Glutamatergic neuron (in vitro differentiated cells): Measurements from ENCODE around the gene ANKRD10. TPM values are rescaled to one million over a fixed set of nuclear protein-coding genes. Genes with fewer than 3 reads are reported as not detected.

Experiments
- DNase-seq: peaks from one replicate; pipeline ENCODE4 v3.0.0; 2022
- H3K27ac Mint-ChIP-seq: one replicate; pipeline ENCODE4 v1.8.0; 2020; ENCODE audit warnings: mild to moderate bottlenecking, mixed read lengths, inconsistent platforms; ENCODE audit not compliant: unreplicated experiment
- H3K27me3 Mint-ChIP-seq: one replicate; pipeline ENCODE4 v1.8.0; 2020; ENCODE audit warnings: mild to moderate bottlenecking, moderate library complexity, mixed read lengths, inconsistent platforms; ENCODE audit not compliant: unreplicated experiment
- H3K36me3 Mint-ChIP-seq: one replicate; pipeline ENCODE4 v1.8.0; 2020; ENCODE audit warnings: mild to moderate bottlenecking, mixed read lengths, inconsistent platforms; ENCODE audit not compliant: unreplicated experiment
- H3K4me1 Mint-ChIP-seq: one replicate; pipeline ENCODE4 v1.8.0; 2020; ENCODE audit warnings: mild to moderate bottlenecking, low read depth, mixed read lengths, inconsistent platforms; ENCODE audit not compliant: unreplicated experiment
- H3K4me3 Mint-ChIP-seq: one replicate; pipeline ENCODE4 v1.8.0; 2020; ENCODE audit warnings: mild to moderate bottlenecking, mixed read lengths, inconsistent platforms; ENCODE audit not compliant: unreplicated experiment
- H3K9me3 Mint-ChIP-seq: one replicate; pipeline ENCODE4 v1.8.0; 2020; ENCODE audit warnings: mild to moderate bottlenecking, moderate library complexity, mixed read lengths, inconsistent platforms; ENCODE audit not compliant: unreplicated experiment
- total RNA-seq: library from RNA; stranded (reverse); fragmentation: NEBNext Ultra II Directional; extraction: Animal tissue kit (Norgen Biotek cat#: 25700); gene quantifications from one replicate; pipeline ENCODE4 v1.2.1, GENCODE V29; 2021; ENCODE audit not compliant: unreplicated experiment
- TF ChIP-seq, protein P1 (sequence below): fragments of 200-600 bp; sonication (generic); IDR thresholded peaks from one replicate; pipeline ENCODE4 v1.5.0; 2021; ENCODE audit not compliant: partially characterized antibody, unreplicated experiment

ANKRD10 gene
- total RNA-seq, 1 donor from 2014 or later: 188 TPM

DNA sequence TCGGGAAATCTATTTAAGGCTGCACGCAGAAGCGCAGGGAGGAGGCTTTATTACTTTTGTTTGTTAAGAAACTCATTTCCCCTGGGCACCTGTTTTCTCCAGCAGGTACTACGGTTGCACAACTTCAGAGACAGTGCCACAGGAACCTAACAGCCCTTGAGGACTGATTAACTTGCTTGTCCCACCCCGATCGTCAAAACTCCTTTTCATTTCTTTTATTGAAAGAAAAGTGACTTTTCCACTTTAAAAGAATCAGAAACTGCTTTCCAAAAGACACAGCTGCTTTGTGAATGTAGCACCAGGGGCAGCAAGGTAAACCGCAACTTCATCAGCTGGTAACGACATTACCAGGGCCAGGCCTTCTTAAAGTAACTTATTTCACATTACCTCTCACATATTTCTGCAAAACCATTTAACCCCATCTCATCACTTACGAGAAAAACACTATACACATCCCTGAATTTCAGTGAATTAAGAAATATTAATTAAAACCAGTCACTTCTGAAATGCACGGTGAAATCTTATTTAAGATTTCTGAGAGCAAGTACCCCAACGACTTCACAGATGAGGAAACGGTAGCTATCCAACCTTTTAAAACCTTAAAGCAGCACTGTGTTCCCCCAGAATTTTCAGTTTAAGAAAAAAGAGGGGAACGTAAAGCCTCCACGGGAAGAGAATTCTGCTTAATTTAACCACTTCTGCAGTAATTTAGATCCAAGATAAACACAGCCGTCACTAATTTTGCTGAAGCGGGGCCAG is 1.4 kb downstream of the ANKRD10 start:
- Mint-ChIP-seq H3K36me3 (no peaks in the 10 kb centered on the region), H3K27ac (peak overlapping the region; percentile 93), H3K9me3 (peaks cover 2% of the 10 kb centered on the region), H3K4me1 (peaks cover 25% of the 10 kb centered on the region), H3K4me3 (peak overlapping the region; percentile 96), H3K27me3 (peaks cover 3% of the 10 kb centered on the region)
- TF ChIP-seq, protein P1, sequence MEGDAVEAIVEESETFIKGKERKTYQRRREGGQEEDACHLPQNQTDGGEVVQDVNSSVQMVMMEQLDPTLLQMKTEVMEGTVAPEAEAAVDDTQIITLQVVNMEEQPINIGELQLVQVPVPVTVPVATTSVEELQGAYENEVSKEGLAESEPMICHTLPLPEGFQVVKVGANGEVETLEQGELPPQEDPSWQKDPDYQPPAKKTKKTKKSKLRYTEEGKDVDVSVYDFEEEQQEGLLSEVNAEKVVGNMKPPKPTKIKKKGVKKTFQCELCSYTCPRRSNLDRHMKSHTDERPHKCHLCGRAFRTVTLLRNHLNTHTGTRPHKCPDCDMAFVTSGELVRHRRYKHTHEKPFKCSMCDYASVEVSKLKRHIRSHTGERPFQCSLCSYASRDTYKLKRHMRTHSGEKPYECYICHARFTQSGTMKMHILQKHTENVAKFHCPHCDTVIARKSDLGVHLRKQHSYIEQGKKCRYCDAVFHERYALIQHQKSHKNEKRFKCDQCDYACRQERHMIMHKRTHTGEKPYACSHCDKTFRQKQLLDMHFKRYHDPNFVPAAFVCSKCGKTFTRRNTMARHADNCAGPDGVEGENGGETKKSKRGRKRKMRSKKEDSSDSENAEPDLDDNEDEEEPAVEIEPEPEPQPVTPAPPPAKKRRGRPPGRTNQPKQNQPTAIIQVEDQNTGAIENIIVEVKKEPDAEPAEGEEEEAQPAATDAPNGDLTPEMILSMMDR: no peak
- no peak for DNase-seq

DNA sequence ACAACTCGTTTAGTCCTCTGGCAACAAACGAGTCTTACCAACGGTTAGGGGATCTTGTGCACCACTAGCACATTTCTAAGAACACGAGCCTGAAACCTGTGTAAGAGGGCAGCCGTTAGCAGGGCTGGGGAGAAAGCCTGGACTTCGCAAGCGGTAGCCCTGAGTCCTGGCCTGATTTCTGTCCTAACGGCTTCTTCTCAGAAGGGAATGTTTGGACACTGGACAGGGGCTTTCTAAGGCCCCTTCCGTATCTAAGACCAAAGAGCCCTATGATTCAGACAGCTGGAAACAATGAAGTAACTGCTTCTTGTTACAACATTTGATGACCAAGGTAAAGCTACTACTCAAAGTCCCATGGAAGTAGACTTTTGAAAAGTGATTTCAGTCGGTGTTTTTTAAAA is 2.2 kb downstream of the ANKRD10 start:
- no peak for DNase-seq
- Mint-ChIP-seq H3K4me1 (peaks cover 27% of the 10 kb centered on the region), H3K9me3 (peaks cover 2% of the 10 kb centered on the region), H3K27ac (no peak overlapping the region), H3K36me3 (no peaks in the 10 kb centered on the region), H3K4me3 (peak overlapping the region; percentile 96), H3K27me3 (peaks cover 3% of the 10 kb centered on the region)
- TF ChIP-seq, protein P1: no peak

DNA sequence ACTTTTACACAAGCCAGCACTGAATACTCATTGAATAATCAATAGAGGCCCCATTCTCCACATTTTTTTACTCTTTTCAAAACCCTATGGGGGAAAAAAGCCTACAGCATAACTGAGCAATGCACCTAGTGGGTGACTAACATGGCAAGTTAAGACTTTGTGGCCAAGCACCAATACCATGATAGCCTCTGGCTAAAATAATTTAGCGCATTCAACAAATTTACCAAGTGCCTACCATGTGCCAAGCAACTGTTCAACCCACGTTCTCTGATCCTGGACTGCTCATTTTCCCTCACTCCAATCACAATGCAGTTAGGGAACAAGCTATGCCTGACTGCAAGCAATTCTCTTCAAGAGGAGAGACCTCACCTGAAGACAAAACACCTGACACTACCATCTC is 3.0 kb downstream of the ANKRD10 start:
- Mint-ChIP-seq H3K36me3 (no peaks in the 10 kb centered on the region), H3K9me3 (peaks cover 2% of the 10 kb centered on the region), H3K27me3 (peaks cover 3% of the 10 kb centered on the region), H3K4me3 (peak overlapping the region; percentile 28), H3K27ac (no peak overlapping the region), H3K4me1 (peaks cover 27% of the 10 kb centered on the region)
- TF ChIP-seq, protein P1: no peak
- no peak for DNase-seq

DNA sequence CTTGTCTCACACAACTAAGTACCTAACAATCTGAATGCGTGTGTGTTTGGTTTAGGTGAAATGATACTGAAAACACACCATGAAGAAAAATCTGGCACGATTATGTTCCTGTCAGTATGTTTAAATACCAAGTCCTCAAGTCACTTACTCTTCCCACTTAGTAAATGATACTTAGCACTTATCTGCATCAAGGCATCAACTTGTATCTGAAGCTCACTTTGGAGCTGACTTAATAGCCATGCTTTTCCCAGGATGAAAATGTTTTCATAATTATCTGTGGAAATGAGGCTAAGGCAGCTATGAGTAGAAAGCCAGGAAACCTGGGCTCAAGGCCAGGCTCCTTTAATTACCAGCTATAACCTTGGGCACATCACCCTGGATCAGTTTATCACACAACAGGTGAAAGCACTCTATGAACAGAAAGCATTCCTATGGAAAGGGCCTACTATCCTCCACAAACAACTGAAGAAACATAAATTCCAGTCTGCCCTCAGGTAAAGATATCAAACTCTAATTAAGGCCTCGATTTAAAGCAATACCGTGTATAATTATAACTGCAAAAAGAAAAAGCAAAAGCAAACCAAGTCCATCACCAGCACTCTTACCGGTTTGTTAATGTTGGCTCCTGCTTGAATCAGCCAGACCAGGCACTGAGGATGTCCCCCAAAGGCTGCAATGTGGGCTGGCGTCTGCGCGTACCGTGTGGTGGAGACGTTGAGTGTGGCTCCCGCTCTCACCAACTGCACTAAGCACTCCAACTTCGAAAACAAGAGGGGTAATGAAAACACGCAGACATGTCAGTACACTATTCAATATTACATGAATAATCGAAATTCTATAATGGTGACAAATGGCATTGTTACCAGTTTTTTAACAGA is 4.6 kb downstream of the ANKRD10 start:
- peaks cover 3% of the 10 kb centered on the region for H3K27me3 Mint-ChIP-seq
- no peak for DNase-seq
- peaks cover 2% of the 10 kb centered on the region for H3K9me3 Mint-ChIP-seq
- peak overlapping the region; percentile 21 for H3K4me3 Mint-ChIP-seq
- H3K4me1 Mint-ChIP-seq: peaks cover 28% of the 10 kb centered on the region
- TF ChIP-seq, protein P1: no peak
- H3K27ac Mint-ChIP-seq: peak overlapping the region; percentile 17
- H3K36me3 Mint-ChIP-seq: peaks cover 5% of the 10 kb centered on the region
